ENCODE data around the gene RANBP3L.

GRCh38 chr5:36252722-36253365 is 48.9 kb downstream of the RANBP3L start:
- no peak for TF ChIP-seq ESRRG (CRISPR knock-in tag; IDR thresholded peaks at IDR 0.05)
- TF ChIP-seq ZNF565 (CRISPR knock-in tag; conservative IDR thresholded peaks at IDR 0.05; ENCODE audit: low read depth), result no peak
- no peak for TF ChIP-seq ZFP3 (CRISPR knock-in tag; IDR thresholded peaks at IDR 0.05)
- TF ChIP-seq TSHZ2 (CRISPR knock-in tag; IDR thresholded peaks at IDR 0.05), result no peak
- no peak for TF ChIP-seq PATZ1 (CRISPR knock-in tag; IDR thresholded peaks at IDR 0.05; ENCODE audit: borderline replicate concordance)
